ENCODE results near the gene GBA2. TPM values are rescaled to one million over a fixed set of nuclear protein-coding genes. Genes with fewer than 3 reads are reported as not detected.
A peak's percentile ranks its signal among the peaks of the same experiment; 100 is the strongest.

Gene GBA2
- 10 to 100 TPM; 27.0 to 36.0 TPM for total RNA-seq

DNA sequence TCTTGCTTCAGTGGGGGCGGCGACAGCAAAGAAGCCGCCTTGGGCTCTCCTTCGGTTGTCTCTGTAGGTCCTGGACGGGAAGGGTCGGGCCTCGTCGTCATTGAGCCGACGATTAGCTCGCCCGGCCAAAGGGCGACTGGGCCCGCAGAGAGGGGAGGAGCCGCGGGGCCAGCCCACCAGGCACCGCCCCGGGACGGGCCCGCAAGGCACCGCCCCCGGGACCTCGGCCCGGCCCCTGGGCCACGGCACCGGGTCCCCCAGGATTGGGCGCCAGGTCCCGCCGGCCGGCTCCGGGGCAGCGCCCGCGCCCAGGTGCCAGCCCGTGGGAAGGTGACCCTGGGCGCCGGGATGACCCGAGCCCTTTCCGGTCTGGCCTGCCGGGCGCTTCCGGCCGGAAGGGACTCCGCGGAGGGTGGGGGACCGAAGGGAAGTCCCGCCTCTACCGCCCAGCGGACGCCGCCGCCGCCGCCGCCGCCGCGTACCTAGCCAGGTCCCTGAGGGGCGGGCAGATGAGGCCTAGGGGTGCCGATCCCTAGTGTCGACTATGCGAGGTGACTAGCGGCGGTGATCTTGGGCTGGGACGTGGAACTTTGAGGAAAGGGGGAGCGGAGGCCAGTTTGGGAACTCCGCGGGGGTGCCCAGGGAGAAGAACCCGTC is at the start of gene GBA2, which contains the start of gene RGP1:
GBA2 (minus strand) TSS at position 371 of the 657 bp plus-strand sequence. CDS start 524 bp downstream, outside the sequence.
RGP1 (plus strand) TSS at position 430 of the 657 bp plus-strand sequence. CDS start 469 bp downstream, outside the sequence.
- H3K27me3 Mint-ChIP-seq: no peaks in the 10 kb centered on the region
- peaks cover 66% of the 10 kb centered on the region for H3K36me3 Mint-ChIP-seq (ENCODE audit: low read depth)
- H3K9me3 Mint-ChIP-seq: no peaks in the 10 kb centered on the region
- H3K27ac Mint-ChIP-seq: peak within 1 kb of the TSS; percentile 91
- peak; percentile 90 for ATAC-seq (replicated peaks)
- peak within 1 kb of the TSS; percentile 92 for H3K4me3 Mint-ChIP-seq
- H3K4me1 Mint-ChIP-seq: peaks cover 39% of the 10 kb centered on the region

- Mint-ChIP-seq H3K4me1 (peaks cover 21% of the 10 kb centered on the region), H3K27ac (peak overlapping the region; percentile 90), H3K4me3 (no peak overlapping the region), H3K9me3 (no peaks in the 10 kb centered on the region), H3K36me3 (ENCODE audit: low read depth) (peaks cover 43% of the 10 kb centered on the region), H3K27me3 (no peaks in the 10 kb centered on the region)
- no peak for ATAC-seq (replicated peaks)
Measured at GRCh38 chr9:35797311-35798109, 48.5 kb upstream of the GBA2 start.

DNA sequence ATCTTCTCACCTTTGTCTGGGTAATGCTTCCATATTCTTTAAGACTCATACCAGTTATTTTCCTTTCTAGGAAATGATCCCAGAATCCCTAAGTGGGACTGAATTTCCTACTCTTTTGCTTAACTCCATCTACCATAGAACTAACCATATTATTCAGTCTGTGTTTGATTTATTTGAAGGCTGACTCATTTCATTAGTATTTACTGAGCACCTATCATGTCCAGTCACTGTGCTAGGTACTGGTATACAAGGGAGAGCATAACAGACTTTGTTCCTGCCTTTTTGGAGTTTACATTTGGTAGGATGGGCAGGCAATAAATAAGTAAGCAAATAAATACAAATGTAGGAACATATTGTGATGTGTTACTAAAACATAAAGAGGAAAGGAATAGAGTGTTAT is 46.7 kb upstream of the GBA2 start:
- H3K4me3 Mint-ChIP-seq: no peak overlapping the region
- peaks cover 21% of the 10 kb centered on the region for H3K4me1 Mint-ChIP-seq
- H3K36me3 Mint-ChIP-seq (ENCODE audit: low read depth): peaks cover 26% of the 10 kb centered on the region
- peak overlapping the region; percentile 23 for H3K27ac Mint-ChIP-seq
- no peaks in the 10 kb centered on the region for H3K27me3 Mint-ChIP-seq
- ATAC-seq (replicated peaks): no peak
- H3K9me3 Mint-ChIP-seq: no peaks in the 10 kb centered on the region

DNA sequence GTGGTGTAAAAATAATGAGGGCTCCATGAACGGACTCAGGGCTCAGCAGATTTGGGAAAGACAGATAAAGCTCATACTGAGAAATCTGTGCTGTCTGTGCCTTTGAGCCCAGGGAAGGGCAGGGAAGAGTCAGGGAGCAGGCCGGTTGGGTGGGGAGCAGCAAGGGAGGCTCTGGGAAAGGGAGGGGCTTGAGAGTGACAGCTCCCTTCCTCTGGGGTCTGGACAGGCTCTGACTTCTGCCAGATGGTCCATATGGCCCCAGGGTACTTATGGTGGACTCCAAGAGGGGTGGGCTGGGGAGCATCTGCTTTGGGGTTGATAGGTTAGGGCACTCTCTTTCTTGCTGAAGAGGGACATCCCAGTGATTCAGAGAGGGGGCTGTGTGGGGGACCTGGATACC is 44.4 kb upstream of the GBA2 start:
- Mint-ChIP-seq H3K4me3 (no peak overlapping the region), H3K4me1 (peaks cover 15% of the 10 kb centered on the region), H3K36me3 (ENCODE audit: low read depth) (peaks cover 14% of the 10 kb centered on the region), H3K27me3 (no peaks in the 10 kb centered on the region), H3K27ac (peak overlapping the region; percentile 15), H3K9me3 (no peaks in the 10 kb centered on the region)
- no peak for ATAC-seq (replicated peaks)

DNA sequence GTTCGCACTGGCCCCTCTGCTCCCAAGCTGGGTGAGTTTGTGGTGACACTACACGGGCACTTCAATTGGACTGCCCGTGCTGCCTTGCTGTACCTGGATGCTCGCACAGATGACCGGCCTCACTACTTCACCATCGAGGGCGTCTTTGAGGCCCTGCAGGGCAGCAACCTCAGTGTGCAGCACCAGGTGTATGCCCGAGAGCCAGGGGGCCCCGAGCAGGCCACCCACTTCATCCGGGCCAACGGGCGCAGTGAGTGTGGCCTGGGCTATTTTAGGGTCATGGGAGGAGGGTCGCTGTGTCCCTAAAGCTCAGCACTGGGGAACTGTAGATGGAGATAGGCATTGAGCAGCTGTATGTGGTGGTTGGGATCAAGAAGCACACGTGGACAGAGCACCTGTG is 43.8 kb upstream of the GBA2 start:
- H3K4me1 Mint-ChIP-seq: peaks cover 13% of the 10 kb centered on the region
- peak overlapping the region; percentile 15 for H3K27ac Mint-ChIP-seq
- H3K9me3 Mint-ChIP-seq: no peaks in the 10 kb centered on the region
- peaks cover 18% of the 10 kb centered on the region for H3K36me3 Mint-ChIP-seq (ENCODE audit: low read depth)
- no peaks in the 10 kb centered on the region for H3K27me3 Mint-ChIP-seq
- H3K4me3 Mint-ChIP-seq: no peak overlapping the region
- ATAC-seq (replicated peaks): no peak

- Mint-ChIP-seq H3K36me3 (ENCODE audit: low read depth) (peaks cover 24% of the 10 kb centered on the region), H3K9me3 (no peaks in the 10 kb centered on the region), H3K4me1 (peaks cover 10% of the 10 kb centered on the region), H3K27me3 (no peaks in the 10 kb centered on the region), H3K27ac (no peak overlapping the region), H3K4me3 (no peak overlapping the region)
- ATAC-seq (replicated peaks): no peak
Measured at GRCh38 chr9:35792024-35792813, 43.2 kb upstream of the GBA2 start.

DNA sequence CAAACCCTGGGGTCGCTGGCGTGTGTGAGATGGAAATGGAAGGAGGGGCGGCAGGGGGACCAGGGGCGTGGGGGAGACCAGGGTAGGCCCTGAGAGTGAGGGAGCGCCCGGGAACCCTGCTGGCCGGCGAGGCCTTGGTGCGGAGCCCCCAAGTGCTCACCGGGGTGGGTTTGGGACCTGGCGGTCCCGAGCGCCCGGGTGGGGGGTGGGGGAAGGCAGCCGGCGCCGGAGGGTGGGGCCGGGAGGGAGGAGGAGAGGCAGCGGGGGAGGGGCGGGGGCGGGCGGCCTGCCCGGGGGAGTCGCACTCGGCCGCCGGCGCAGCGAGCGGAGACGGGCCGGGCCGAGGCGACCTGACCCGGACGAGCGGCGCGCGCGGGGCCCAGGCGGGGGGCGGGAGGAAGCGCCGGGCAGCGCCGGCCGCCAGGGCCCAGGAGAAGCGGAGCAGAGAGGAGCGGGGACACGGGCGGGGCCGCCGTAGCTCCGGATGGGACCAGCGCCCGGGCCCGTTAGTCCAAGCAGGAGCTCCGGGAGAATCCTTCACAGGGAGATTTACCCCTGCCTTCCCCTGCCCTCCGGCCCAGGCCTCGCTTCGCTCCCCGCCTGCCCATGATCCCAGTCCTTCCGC is 42.4 kb upstream of the GBA2 start, which contains the start of gene NPR2:
NPR2 (plus strand) TSS at position 295 of the 625 bp plus-strand sequence. CDS start 818 bp downstream, outside the sequence.
- ATAC-seq (replicated peaks): no peak
- H3K4me1 Mint-ChIP-seq: peaks cover 10% of the 10 kb centered on the region
- H3K27me3 Mint-ChIP-seq: no peaks in the 10 kb centered on the region
- no peaks in the 10 kb centered on the region for H3K9me3 Mint-ChIP-seq
- no peak within 1 kb of the TSS for H3K4me3 Mint-ChIP-seq
- peaks cover 31% of the 10 kb centered on the region for H3K36me3 Mint-ChIP-seq (ENCODE audit: low read depth)
- peak within 1 kb of the TSS; percentile 25 for H3K27ac Mint-ChIP-seq

GRCh38 chr9:35790385-35791296 is 41.6 kb upstream of the GBA2 start:
- peaks cover 39% of the 10 kb centered on the region for H3K36me3 Mint-ChIP-seq (ENCODE audit: low read depth)
- no peaks in the 10 kb centered on the region for H3K9me3 Mint-ChIP-seq
- H3K4me3 Mint-ChIP-seq: no peak overlapping the region
- H3K27ac Mint-ChIP-seq: peak overlapping the region; percentile 25
- peaks cover 14% of the 10 kb centered on the region for H3K4me1 Mint-ChIP-seq
- ATAC-seq (replicated peaks): peak; percentile 88
- H3K27me3 Mint-ChIP-seq: no peaks in the 10 kb centered on the region

DNA sequence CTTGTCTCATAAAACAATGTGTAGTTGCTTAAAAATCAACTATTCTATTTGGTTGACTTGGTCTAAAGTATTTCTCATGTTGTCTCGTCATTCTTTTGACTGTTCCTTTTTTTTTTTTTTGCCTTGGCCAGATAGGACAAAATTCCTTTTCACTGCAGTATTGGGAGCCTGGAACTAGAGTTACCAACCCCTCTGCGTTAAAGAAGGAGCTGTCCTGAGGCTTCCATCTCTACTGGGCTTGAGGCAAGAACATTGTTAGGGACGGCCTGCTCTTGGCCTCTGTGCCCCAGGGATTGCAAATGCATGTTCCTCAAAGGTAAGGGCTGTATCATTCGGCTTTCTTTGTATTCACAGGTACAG is 41.0 kb upstream of the GBA2 start:
- H3K9me3 Mint-ChIP-seq: no peaks in the 10 kb centered on the region
- H3K4me1 Mint-ChIP-seq: peaks cover 16% of the 10 kb centered on the region
- peaks cover 42% of the 10 kb centered on the region for H3K36me3 Mint-ChIP-seq (ENCODE audit: low read depth)
- no peak overlapping the region for H3K27ac Mint-ChIP-seq
- ATAC-seq (replicated peaks): peak; percentile 17
- H3K4me3 Mint-ChIP-seq: no peak overlapping the region
- no peaks in the 10 kb centered on the region for H3K27me3 Mint-ChIP-seq

GRCh38 chr9:35789541-35789940 is 40.5 kb upstream of the GBA2 start:
- no peaks in the 10 kb centered on the region for H3K9me3 Mint-ChIP-seq
- no peak for ATAC-seq (replicated peaks)
- H3K36me3 Mint-ChIP-seq (ENCODE audit: low read depth): peaks cover 42% of the 10 kb centered on the region
- no peaks in the 10 kb centered on the region for H3K27me3 Mint-ChIP-seq
- no peak overlapping the region for H3K27ac Mint-ChIP-seq
- peaks cover 15% of the 10 kb centered on the region for H3K4me1 Mint-ChIP-seq
- H3K4me3 Mint-ChIP-seq: no peak overlapping the region

DNA sequence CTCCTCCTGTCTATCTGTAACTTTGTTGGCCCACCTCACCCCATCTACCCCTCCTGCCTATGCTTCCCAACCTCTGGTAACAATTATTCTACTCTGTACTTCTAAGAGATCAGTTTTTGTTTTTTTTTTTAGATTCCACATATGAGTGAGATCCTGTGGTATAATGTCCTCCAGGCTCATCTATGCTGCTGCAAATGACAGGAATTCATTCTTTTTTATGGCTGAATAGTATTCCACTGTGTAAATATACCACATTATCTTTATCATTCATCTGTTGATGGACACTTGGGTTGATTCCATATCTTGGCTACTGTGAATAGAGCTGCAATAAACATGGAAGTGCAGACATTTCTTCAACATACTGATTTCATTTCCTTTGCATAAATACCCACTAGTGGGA is 34.4 kb upstream of the GBA2 start:
- Mint-ChIP-seq H3K9me3 (no peaks in the 10 kb centered on the region), H3K4me3 (no peak overlapping the region), H3K36me3 (ENCODE audit: low read depth) (peaks cover 55% of the 10 kb centered on the region), H3K4me1 (peaks cover 6% of the 10 kb centered on the region), H3K27me3 (no peaks in the 10 kb centered on the region), H3K27ac (no peak overlapping the region)
- no peak for ATAC-seq (replicated peaks)

DNA sequence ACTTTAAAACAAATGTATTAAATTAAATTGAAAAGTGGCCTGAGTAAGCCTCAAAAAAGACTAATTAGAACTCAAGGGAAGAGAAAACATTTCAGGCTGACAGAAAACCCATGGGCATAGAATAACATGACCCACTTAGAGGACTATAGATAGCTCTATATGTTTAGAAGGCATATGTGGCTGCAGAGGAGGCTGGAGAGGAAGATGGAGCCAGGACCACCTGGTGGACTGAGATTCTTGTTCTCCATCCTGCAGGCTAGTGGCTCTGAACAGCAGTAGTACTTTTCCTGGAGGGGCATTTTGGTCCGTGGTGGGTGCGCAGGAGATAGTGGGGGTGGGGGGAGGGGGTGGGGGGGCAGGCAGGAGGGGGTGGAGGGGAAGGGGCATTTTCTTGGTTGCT is 32.0 kb upstream of the GBA2 start:
- peaks cover 42% of the 10 kb centered on the region for H3K36me3 Mint-ChIP-seq (ENCODE audit: low read depth)
- ATAC-seq (replicated peaks): no peak
- H3K27ac Mint-ChIP-seq: peak overlapping the region; percentile 6
- H3K27me3 Mint-ChIP-seq: no peaks in the 10 kb centered on the region
- peaks cover 6% of the 10 kb centered on the region for H3K4me1 Mint-ChIP-seq
- no peak overlapping the region for H3K4me3 Mint-ChIP-seq
- H3K9me3 Mint-ChIP-seq: no peaks in the 10 kb centered on the region

DNA sequence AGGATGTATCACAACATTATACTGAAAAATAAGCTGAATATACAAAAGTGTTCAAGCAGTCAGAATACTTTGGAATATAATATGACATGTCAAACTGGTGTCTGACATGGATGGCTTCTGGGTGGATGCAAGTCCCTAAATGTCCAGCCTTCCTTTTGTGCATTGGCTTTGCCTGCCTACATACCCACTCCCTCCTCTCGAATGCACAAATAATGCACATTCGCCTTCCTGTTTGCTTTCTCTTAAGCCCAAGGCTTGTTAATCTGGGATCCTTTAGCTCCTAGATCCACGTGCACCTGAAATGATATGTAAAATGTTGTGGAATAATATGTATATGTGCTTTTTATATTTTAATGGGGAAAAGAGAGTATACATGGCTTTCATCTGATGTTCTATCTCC is 29.5 kb upstream of the GBA2 start:
- Mint-ChIP-seq H3K9me3 (no peaks in the 10 kb centered on the region), H3K36me3 (ENCODE audit: low read depth) (peaks cover 32% of the 10 kb centered on the region), H3K27me3 (no peaks in the 10 kb centered on the region), H3K4me3 (no peak overlapping the region), H3K4me1 (no peaks in the 10 kb centered on the region), H3K27ac (no peak overlapping the region)
- ATAC-seq (replicated peaks): no peak
